CD14-positive monocyte (primary cell): ENCODE results near the gene CD81. TPM values are rescaled to one million over a fixed set of nuclear protein-coding genes. Genes with fewer than 3 reads are reported as not detected.

ENCODE experiments used
- DNase-seq, 3 donors: peaks; one replicate each; pipeline ENCODE4 v3.0.0-alpha.2; 2011 to 2022
- H2AFZ ChIP-seq: 2 replicates; pipeline ENCODE4 v1.6.0; 2012; ENCODE audit warnings: mild to moderate bottlenecking, low read depth, low read length, inconsistent platforms; ENCODE audit not compliant: insufficient read depth, poor library complexity, severe bottlenecking
- H3K27ac ChIP-seq, 2 donors: 1 replicate in 1 of 2; 2 replicates in 1 of 2; pipeline ENCODE4 v1.5.1; 2012 to 2013; ENCODE audit warnings: low read length in 2 of 2, control low read depth in 1 of 2, inconsistent platforms in 1 of 2, low read depth in 1 of 2, mild to moderate bottlenecking in 1 of 2
- H3K27me3 ChIP-seq, 2 donors: one replicate each; pipeline versions ENCODE4 v1.6.0 to v1.6.1; 2011 to 2013; ENCODE audit warnings: low read length in 2 of 2; ENCODE audit not compliant: control insufficient read depth in 2 of 2, insufficient read depth in 2 of 2
- H3K36me3 ChIP-seq, 2 donors: replicated peaks in 1 of 2; 1 replicate in 1 of 2; 2 replicates in 1 of 2; pipeline versions ENCODE4 v1.5.1 to v1.6.1; 2012 to 2013; ENCODE audit warnings: low read length in 2 of 2, control low read depth in 1 of 2, inconsistent platforms in 1 of 2, mild to moderate bottlenecking in 1 of 2; ENCODE audit not compliant: insufficient read depth in 2 of 2, control insufficient read depth in 1 of 2
- H3K4me1 ChIP-seq, 2 donors: 1 replicate in 1 of 2; 2 replicates in 1 of 2; pipeline versions ENCODE4 v1.5.1 to v1.6.1; 2012 to 2013; ENCODE audit warnings: low read length in 2 of 2, control low read depth in 1 of 2, inconsistent platforms in 1 of 2, mild to moderate bottlenecking in 1 of 2, moderate library complexity in 1 of 2; ENCODE audit not compliant: insufficient read depth in 2 of 2, control insufficient read depth in 1 of 2
- H3K4me2 ChIP-seq: replicated peaks from 2 replicates; pipeline ENCODE3; 2012; ENCODE audit warnings: low read length, moderate library complexity, mild to moderate bottlenecking; ENCODE audit not compliant: poor library complexity, severe bottlenecking; ENCODE audit errors: extremely low read depth
- H3K4me3 ChIP-seq, 3 experiments: fragments of 200-600 bp in 1 of 3; sonication (generic) in 1 of 3; replicated peaks in 1 of 3; 1 replicate in 2 of 3; 2 replicates in 1 of 3; pipeline ENCODE4 v1.5.1; 2011 to 2013; ENCODE audit warnings: low read length in 3 of 3, mild to moderate bottlenecking in 3 of 3, control low read depth in 2 of 3, low read depth in 2 of 3, inconsistent platforms in 1 of 3, moderate library complexity in 1 of 3
- H3K79me2 ChIP-seq: 2 replicates; pipeline ENCODE4 v1.6.0; 2012; ENCODE audit warnings: mild to moderate bottlenecking, control low read depth, inconsistent platforms, low read length, moderate library complexity; ENCODE audit not compliant: insufficient read depth
- H3K9ac ChIP-seq: 2 replicates; pipeline ENCODE4 v1.6.0; 2017; ENCODE audit warnings: low read length, mild to moderate bottlenecking; ENCODE audit not compliant: insufficient read depth, poor library complexity, severe bottlenecking
- H3K9me3 ChIP-seq, 2 donors: replicated peaks in 1 of 2; 1 replicate in 1 of 2; 2 replicates in 1 of 2; pipeline versions ENCODE4 v1.5.1 to v1.6.1; 2012 to 2013; ENCODE audit warnings: low read length in 2 of 2, control low read depth in 1 of 2; ENCODE audit not compliant: control insufficient read depth in 1 of 2, insufficient read depth in 1 of 2
- H4K20me1 ChIP-seq: 2 replicates; pipeline ENCODE4 v1.6.0; 2012; ENCODE audit warnings: mild to moderate bottlenecking, low read length, control low read depth, moderate library complexity; ENCODE audit not compliant: insufficient read depth
- H3K27ac Mint-ChIP-seq, 7 donors: one replicate each; pipeline ENCODE4 v1.8.0; 2020; ENCODE audit warnings: mild to moderate bottlenecking in 7 of 7, mixed read lengths in 7 of 7, moderate library complexity in 6 of 7, inconsistent platforms in 2 of 7
- H3K27me3 Mint-ChIP-seq, 3 donors: one replicate each; pipeline ENCODE4 v1.8.0; 2021 to 2022; ENCODE audit warnings: low read depth in 3 of 3, mild to moderate bottlenecking in 3 of 3, mixed read lengths in 3 of 3, moderate library complexity in 3 of 3, inconsistent platforms in 1 of 3
- H3K36me3 Mint-ChIP-seq, 2 donors: one replicate each; pipeline ENCODE4 v1.8.0; 2020; ENCODE audit warnings: mixed read lengths in 2 of 2, inconsistent platforms in 1 of 2, mild to moderate bottlenecking in 1 of 2
- H3K4me1 Mint-ChIP-seq: one replicate; pipeline ENCODE4 v1.8.0; 2020; ENCODE audit warnings: mild to moderate bottlenecking, mixed read lengths
- H3K4me3 Mint-ChIP-seq, 2 donors: one replicate each; pipeline ENCODE4 v1.8.0; 2020; ENCODE audit warnings: mild to moderate bottlenecking in 2 of 2, mixed read lengths in 2 of 2, moderate library complexity in 1 of 2
- H3K9me3 Mint-ChIP-seq, 7 donors: one replicate each; pipeline ENCODE4 v1.8.0; 2020 to 2022; ENCODE audit warnings: mixed read lengths in 7 of 7, mild to moderate bottlenecking in 6 of 7, moderate library complexity in 6 of 7, inconsistent platforms in 2 of 7
- WGBS: methylation state at CpG from one replicate; pipeline ENCODE4 v1.1.5; 2013; ENCODE audit warnings: missing lambda C conversion rate; ENCODE audit not compliant: insufficient coverage; 5-methylcytosine and 5-hydroxymethylcytosine counted together
- intact Hi-C, 2 donors: fragments of 100-400 bp; cut with micrococcal nuclease; formaldehyde crosslinking; loops; one replicate each; pipeline versions ENCODE4 v1.15.0 to v1.15.1; 2023
- polyA plus RNA-seq, 3 donors: library from polyadenylated mRNA; depleted of rRNA in 1 of 3; unstranded in 2 of 3; stranded (reverse) in 1 of 3; fragments of 300-500 nt in 2 of 3; fragments of >200 nt in 1 of 3; fragmentation: Illumina TruSeq in 2 of 3; gene quantifications; 1 replicate in 2 of 3; 2 replicates in 1 of 3; pipeline ENCODE4 v1.2.3, GENCODE V29; 2012 to 2021
- TF ChIP-seq, protein P1 (sequence below): fragments of 200-600 bp; IDR thresholded peaks from one replicate; pipeline ENCODE4 v1.8.0; 2022; ENCODE audit warnings: antibody characterized with exemption, mild to moderate bottlenecking

CD81 gene
- polyA plus RNA-seq, 3 donors, result 3.2 to 74.9 (median 12.3) TPM

DNA sequence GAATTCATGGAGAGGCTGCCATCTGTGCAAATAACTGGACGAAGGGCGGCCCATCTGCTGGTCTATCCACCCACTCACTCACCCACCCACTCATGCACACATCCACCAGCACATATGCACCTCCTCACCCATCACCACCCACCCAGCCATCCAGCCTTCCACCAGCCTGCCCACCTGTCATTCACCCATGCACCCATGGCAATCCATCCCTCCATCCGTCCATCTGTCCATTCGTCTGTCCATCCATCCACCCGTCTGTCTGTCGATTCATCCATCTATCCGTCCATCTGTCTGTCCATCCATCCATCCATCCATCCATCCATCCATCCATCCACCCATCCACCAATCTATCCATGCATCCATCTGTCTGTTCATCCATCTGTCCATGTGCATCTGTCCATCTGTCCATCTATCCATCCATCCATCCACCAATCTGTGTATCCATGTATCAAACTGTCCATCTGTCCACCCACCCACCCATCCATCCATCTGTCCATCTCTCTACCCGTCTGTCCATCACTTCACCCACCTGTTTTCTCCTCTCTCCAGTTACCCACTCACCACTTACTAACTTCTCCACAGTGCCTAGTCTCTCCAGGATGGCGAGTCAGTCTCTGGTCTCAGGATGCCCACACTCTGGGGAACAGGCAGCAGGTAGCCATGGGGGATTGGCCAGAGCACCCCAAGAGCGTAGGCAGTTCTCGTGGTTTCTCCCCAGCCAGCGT lies 58.3 kb downstream of the CD81 start:
- 92% methylated on average over 10 of the region's 12 CpGs for WGBS
- H3K4me1 Mint-ChIP-seq, result peaks cover 2% of the 10 kb centered on the region
- intact Hi-C loops, result no loop called here

GRCh38 chr11:2436013-2436520 lies 59.0 kb downstream of the CD81 start:
- H3K27ac Mint-ChIP-seq, result no peak overlapping the region
- peaks cover 0 to 6% of the 10 kb centered on the region in 2 donors for H3K27me3 ChIP-seq
- H3K9me3 Mint-ChIP-seq, result peaks cover 0 to 4% (median 2%) of the 10 kb centered on the region in 7 donors
- H2AFZ ChIP-seq, result no peak overlapping the region
- no peak overlapping the region for H3K9ac ChIP-seq
- no peak overlapping the region for H3K4me2 ChIP-seq
- H3K79me2 ChIP-seq, result no peaks in the 10 kb centered on the region
- 86% methylated on average over 7 of the region's 10 CpGs for WGBS
- peaks cover 8% of the 10 kb centered on the region for H3K4me1 Mint-ChIP-seq
- H3K4me3 ChIP-seq, result no peak overlapping the region
- no peaks in the 10 kb centered on the region for H3K36me3 Mint-ChIP-seq
- intact Hi-C loops, result no loop called here
- no peak overlapping the region for H3K4me3 Mint-ChIP-seq
- H4K20me1 ChIP-seq, result no peaks in the 10 kb centered on the region
- no peaks in the 10 kb centered on the region for H3K36me3 ChIP-seq
- peaks cover 7 to 29% (median 16%) of the 10 kb centered on the region in 3 donors for H3K27me3 Mint-ChIP-seq
- H3K9me3 ChIP-seq, result no peaks in the 10 kb centered on the region
- TF ChIP-seq, protein P1, sequence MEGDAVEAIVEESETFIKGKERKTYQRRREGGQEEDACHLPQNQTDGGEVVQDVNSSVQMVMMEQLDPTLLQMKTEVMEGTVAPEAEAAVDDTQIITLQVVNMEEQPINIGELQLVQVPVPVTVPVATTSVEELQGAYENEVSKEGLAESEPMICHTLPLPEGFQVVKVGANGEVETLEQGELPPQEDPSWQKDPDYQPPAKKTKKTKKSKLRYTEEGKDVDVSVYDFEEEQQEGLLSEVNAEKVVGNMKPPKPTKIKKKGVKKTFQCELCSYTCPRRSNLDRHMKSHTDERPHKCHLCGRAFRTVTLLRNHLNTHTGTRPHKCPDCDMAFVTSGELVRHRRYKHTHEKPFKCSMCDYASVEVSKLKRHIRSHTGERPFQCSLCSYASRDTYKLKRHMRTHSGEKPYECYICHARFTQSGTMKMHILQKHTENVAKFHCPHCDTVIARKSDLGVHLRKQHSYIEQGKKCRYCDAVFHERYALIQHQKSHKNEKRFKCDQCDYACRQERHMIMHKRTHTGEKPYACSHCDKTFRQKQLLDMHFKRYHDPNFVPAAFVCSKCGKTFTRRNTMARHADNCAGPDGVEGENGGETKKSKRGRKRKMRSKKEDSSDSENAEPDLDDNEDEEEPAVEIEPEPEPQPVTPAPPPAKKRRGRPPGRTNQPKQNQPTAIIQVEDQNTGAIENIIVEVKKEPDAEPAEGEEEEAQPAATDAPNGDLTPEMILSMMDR, result no peak
- no peak overlapping the region for H3K27ac ChIP-seq
- DNase-seq, result no peak
- peaks cover 8 to 10% of the 10 kb centered on the region in 2 donors for H3K4me1 ChIP-seq

More for the DNA sequence above, 58.3 kb downstream of the CD81 start:
- H3K36me3 ChIP-seq, result no peaks in the 10 kb centered on the region
- H2AFZ ChIP-seq, result no peak overlapping the region
- Mint-ChIP-seq H3K27ac (no peak overlapping the region), H3K4me3 (no peak overlapping the region), H3K36me3 (no peaks in the 10 kb centered on the region), H3K27me3 (peaks cover 7 to 24% (median 16%) of the 10 kb centered on the region in 3 donors), H3K9me3 (peaks cover 0 to 4% (median 2%) of the 10 kb centered on the region in 7 donors)
- H4K20me1 ChIP-seq, result no peaks in the 10 kb centered on the region
- H3K27me3 ChIP-seq, result peaks cover 0 to 6% of the 10 kb centered on the region in 2 donors
- no peak overlapping the region for H3K9ac ChIP-seq
- TF ChIP-seq, protein P1, result no peak
- no peak overlapping the region for H3K4me2 ChIP-seq
- no peak overlapping the region for H3K4me3 ChIP-seq
- peaks cover 2 to 4% of the 10 kb centered on the region in 2 donors for H3K4me1 ChIP-seq
- DNase-seq, result no peak
- H3K79me2 ChIP-seq, result no peaks in the 10 kb centered on the region
- H3K9me3 ChIP-seq, result no peaks in the 10 kb centered on the region
- no peak overlapping the region for H3K27ac ChIP-seq
